GM12878 (cell line): Measurements from ENCODE around the gene MICAL3.

Experiments
- BHLHE40 ChIP-seq, 2 experiments: fragments of 450-650 bp in 1 of 2; IDR thresholded peaks; 2 replicates each; pipeline ENCODE4 v1.6.1; 2011 to 2017; ENCODE audit warnings: low read depth in 2 of 2, borderline replicate concordance in 1 of 2, improper control_type of control experiment in 1 of 2, low read length in 1 of 2, mild to moderate bottlenecking in 1 of 2
- BMI1 ChIP-seq: fragments of 450-650 bp; IDR thresholded peaks from 2 replicates; pipeline ENCODE4 v1.6.1; 2016; ENCODE audit warnings: mild to moderate bottlenecking, moderate library complexity, borderline replicate concordance
- CEBPB ChIP-seq, 2 experiments: fragments of 150-350 bp in 1 of 2; IDR thresholded peaks; 2 replicates each; pipeline ENCODE4 v1.6.1; 2012 to 2014; ENCODE audit warnings: low read depth in 2 of 2, low read length in 2 of 2, borderline replicate concordance in 1 of 2, inconsistent platforms in 1 of 2
- CTCF ChIP-seq, 3 experiments: IDR thresholded peaks in 2 of 3; conservative IDR thresholded peaks in 1 of 3; 2 replicates each; pipeline ENCODE4 v1.5.1; 2011; ENCODE audit warnings: low read depth in 3 of 3, low read length in 3 of 3, mild to moderate bottlenecking in 3 of 3, control low read depth in 2 of 3, moderate library complexity in 2 of 3, inconsistent platforms in 1 of 3, mixed read lengths in 1 of 3; ENCODE audit not compliant: control insufficient read depth in 2 of 3, insufficient read depth in 1 of 3; ENCODE audit errors: extremely low read depth in 1 of 3
- EGR1 ChIP-seq, 2 experiments: IDR thresholded peaks; 1 replicate in 1 of 2; 2 replicates in 1 of 2; pipeline ENCODE4 v1.6.1; 2011 to 2012; ENCODE audit warnings: low read depth in 2 of 2, low read length in 2 of 2, borderline replicate concordance in 1 of 2, mild to moderate bottlenecking in 1 of 2, moderate library complexity in 1 of 2
- GATAD2B ChIP-seq: fragments of 450-650 bp; conservative IDR thresholded peaks from 2 replicates; pipeline ENCODE4 v1.6.1; 2017; ENCODE audit warnings: low read depth, mild to moderate bottlenecking, moderate library complexity
- POLR2A ChIP-seq: IDR thresholded peaks from 2 replicates; pipeline ENCODE4 v1.6.1; 2011; ENCODE audit warnings: low read depth, mild to moderate bottlenecking, low read length
- ZNF384 ChIP-seq: IDR thresholded peaks from 2 replicates; pipeline ENCODE4 v1.6.1; 2012; ENCODE audit warnings: low read depth, mild to moderate bottlenecking, low read length, improper control_type of control experiment, borderline replicate concordance
- TF ChIP-seq, protein P1 (sequence below): IDR thresholded peaks from 2 replicates; pipeline ENCODE4 v1.6.1; 2011; ENCODE audit warnings: mild to moderate bottlenecking, low read depth, low read length, moderate library complexity; ENCODE audit not compliant: insufficient replicate concordance
- TF ChIP-seq, protein P2 (sequence below): IDR thresholded peaks from 2 replicates; pipeline ENCODE4 v1.6.1; 2012; ENCODE audit warnings: low read depth, low read length, improper control_type of control experiment

- no peak for TF ChIP-seq CEBPB (IDR thresholded peaks at IDR 0.05; ENCODE audit: borderline replicate concordance in 1 of 2, low read depth in 2 of 2, low read length in 2 of 2)
- no peak for TF ChIP-seq BMI1
- TF ChIP-seq CTCF (IDR thresholded peaks at IDR 0.05 in 2 of 3, conservative IDR thresholded peaks at IDR 0.05 in 1 of 3; ENCODE audit: control insufficient read depth in 2 of 3, extremely low read depth in 1 of 3, insufficient read depth in 1 of 3, low read depth in 3 of 3, low read length in 3 of 3): no peak
- no peak for TF ChIP-seq ZNF384
- TF ChIP-seq, protein P1, sequence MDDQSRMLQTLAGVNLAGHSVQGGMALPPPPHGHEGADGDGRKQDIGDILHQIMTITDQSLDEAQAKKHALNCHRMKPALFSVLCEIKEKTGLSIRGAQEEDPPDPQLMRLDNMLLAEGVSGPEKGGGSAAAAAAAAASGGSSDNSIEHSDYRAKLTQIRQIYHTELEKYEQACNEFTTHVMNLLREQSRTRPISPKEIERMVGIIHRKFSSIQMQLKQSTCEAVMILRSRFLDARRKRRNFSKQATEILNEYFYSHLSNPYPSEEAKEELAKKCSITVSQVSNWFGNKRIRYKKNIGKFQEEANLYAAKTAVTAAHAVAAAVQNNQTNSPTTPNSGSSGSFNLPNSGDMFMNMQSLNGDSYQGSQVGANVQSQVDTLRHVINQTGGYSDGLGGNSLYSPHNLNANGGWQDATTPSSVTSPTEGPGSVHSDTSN: no peak
- TF ChIP-seq, protein P2, sequence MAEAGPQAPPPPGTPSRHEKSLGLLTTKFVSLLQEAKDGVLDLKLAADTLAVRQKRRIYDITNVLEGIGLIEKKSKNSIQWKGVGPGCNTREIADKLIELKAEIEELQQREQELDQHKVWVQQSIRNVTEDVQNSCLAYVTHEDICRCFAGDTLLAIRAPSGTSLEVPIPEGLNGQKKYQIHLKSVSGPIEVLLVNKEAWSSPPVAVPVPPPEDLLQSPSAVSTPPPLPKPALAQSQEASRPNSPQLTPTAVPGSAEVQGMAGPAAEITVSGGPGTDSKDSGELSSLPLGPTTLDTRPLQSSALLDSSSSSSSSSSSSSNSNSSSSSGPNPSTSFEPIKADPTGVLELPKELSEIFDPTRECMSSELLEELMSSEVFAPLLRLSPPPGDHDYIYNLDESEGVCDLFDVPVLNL: no peak
- no peak for TF ChIP-seq POLR2A
- no peak for TF ChIP-seq EGR1 (IDR thresholded peaks at IDR 0.05; ENCODE audit: borderline replicate concordance in 1 of 2, low read depth in 2 of 2, low read length in 2 of 2)
- TF ChIP-seq GATAD2B: no peak
- no peak for TF ChIP-seq BHLHE40 (IDR thresholded peaks at IDR 0.05; ENCODE audit: borderline replicate concordance in 1 of 2, low read depth in 2 of 2, low read length in 1 of 2)
These were observed 282.4 kb downstream of the MICAL3 start for GRCh38 chr22:17741866-17742526.
